Ishikawa (cell line): ENCODE measurements around the gene SPATA2L.
"Not testable (repeated sequence)": the region's sequence is repeated elsewhere in the genome, so short reads cannot be mapped to it uniquely, and the experiment has no call there.

ENCODE experiments used
- CEBPB ChIP-seq: IDR thresholded peaks from 2 replicates; pipeline ENCODE4 v1.6.1; 2012
- CREB1 ChIP-seq: IDR thresholded peaks from 2 replicates; pipeline ENCODE4 v1.6.1; 2012; ENCODE audit warnings: low read depth
- EGR1 ChIP-seq: IDR thresholded peaks from 2 replicates; pipeline ENCODE4 v1.6.1; 2012
- EP300 ChIP-seq: IDR thresholded peaks from 2 replicates; pipeline ENCODE4 v1.6.1; 2012; ENCODE audit warnings: borderline replicate concordance
- FOXM1 ChIP-seq: IDR thresholded peaks from 2 replicates; pipeline ENCODE4 v1.6.1; 2012; ENCODE audit warnings: low read depth, borderline replicate concordance
- MAX ChIP-seq: IDR thresholded peaks from 2 replicates; pipeline ENCODE4 v1.6.1; 2012
- NFIC ChIP-seq: IDR thresholded peaks from 2 replicates; pipeline ENCODE4 v1.6.1; 2012
- RAD21 ChIP-seq: IDR thresholded peaks from 2 replicates; pipeline ENCODE4 v1.6.1; 2012; ENCODE audit warnings: low read depth
- REST ChIP-seq: IDR thresholded peaks from 2 replicates; pipeline ENCODE4 v1.6.1; 2012; ENCODE audit warnings: low read depth, mild to moderate bottlenecking
- TAF1 ChIP-seq: IDR thresholded peaks from 2 replicates; pipeline ENCODE4 v1.6.1; 2012; ENCODE audit warnings: low read depth, mild to moderate bottlenecking
- TCF12 ChIP-seq: IDR thresholded peaks from 2 replicates; pipeline ENCODE4 v1.6.1; 2012; ENCODE audit warnings: low read depth
- TEAD4 ChIP-seq: IDR thresholded peaks from 2 replicates; pipeline ENCODE4 v1.6.1; 2012
- USF1 ChIP-seq: IDR thresholded peaks from 2 replicates; pipeline ENCODE4 v1.6.1; 2012
- YY1 ChIP-seq: IDR thresholded peaks from 2 replicates; pipeline ENCODE4 v1.6.1; 2012; ENCODE audit warnings: low read depth

- TF ChIP-seq NFIC, YY1, CEBPB, TAF1, REST, MAX, FOXM1, TEAD4, TCF12, EP300, EGR1, CREB1, USF1: not testable (repeated sequence)
- TF ChIP-seq RAD21 = peak; percentile 47
Observed at GRCh38 chr16:89667000-89667399, 34.5 kb downstream of the SPATA2L start.
